ENCODE results near the gene MAPKAPK2.
"Not testable (repeated sequence)": the region's sequence is repeated elsewhere in the genome, so short reads cannot be mapped to it uniquely, and the experiment has no call there.

The MAPKAPK2 gene

DNA sequence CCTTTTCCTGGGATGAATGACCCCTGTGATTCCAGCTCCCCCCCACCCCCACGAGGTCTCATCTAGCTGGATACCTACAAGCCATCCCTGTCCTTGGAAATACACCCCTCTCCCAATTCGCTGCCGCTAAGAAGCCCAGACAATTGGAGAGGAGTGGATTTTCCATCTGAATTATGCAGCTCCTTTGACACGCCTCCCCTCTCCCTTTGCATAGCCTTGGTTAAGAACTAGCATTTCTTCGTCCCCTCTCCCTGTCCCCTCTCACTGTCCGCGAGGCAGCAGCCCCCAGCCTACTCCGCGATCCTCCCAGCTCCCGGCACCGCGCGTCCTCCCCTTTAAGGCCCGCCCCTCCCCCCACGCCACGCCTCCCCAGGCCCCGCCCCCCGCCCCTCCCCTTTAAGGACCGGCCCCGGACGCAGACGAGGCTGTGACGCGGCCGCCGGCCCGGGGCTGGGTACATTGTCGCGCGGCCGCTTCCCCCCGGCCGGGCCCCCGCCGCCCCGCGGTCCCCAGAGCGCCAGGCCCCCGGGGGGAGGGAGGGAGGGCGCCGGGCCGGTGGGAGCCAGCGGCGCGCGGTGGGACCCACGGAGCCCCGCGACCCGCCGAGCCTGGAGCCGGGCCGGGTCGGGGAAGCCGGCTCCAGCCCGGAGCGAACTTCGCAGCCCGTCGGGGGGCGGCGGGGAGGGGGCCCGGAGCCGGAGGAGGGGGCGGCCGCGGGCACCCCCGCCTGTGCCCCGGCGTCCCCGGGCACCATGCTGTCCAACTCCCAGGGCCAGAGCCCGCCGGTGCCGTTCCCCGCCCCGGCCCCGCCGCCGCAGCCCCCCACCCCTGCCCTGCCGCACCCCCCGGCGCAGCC is at the start of gene MAPKAPK2:
TSS of gene MAPKAPK2 (plus strand) at position 428 of the 856 bp plus-strand sequence. CDS start at position 753, 325 bp downstream.
- Histone ChIP-seq H3K27me3 (ENCODE audit: low read depth, low read length) (no peaks in the 10 kb centered on the region), H3K9me3 (ENCODE audit: control insufficient read depth in 1 of 2, low read length in 2 of 2) (no peaks in the 10 kb centered on the region), H3K27ac (ENCODE audit: low read length) (peak within 1 kb of the TSS; percentile 99), H3K4me3 (ENCODE audit: low read depth in 1 of 2, low read length in 2 of 2) (peak within 1 kb of the TSS; percentile 82 to 83), H3K36me3 (ENCODE audit: control insufficient read depth in 1 of 2, insufficient read depth in 2 of 2, low read length in 2 of 2) (no peaks in the 10 kb centered on the region), H3K4me1 (ENCODE audit: control insufficient read depth in 1 of 2, insufficient read depth in 2 of 2, low read length in 2 of 2) (peaks cover 20 to 33% of the 10 kb centered on the region in 2 donors)

DNA sequence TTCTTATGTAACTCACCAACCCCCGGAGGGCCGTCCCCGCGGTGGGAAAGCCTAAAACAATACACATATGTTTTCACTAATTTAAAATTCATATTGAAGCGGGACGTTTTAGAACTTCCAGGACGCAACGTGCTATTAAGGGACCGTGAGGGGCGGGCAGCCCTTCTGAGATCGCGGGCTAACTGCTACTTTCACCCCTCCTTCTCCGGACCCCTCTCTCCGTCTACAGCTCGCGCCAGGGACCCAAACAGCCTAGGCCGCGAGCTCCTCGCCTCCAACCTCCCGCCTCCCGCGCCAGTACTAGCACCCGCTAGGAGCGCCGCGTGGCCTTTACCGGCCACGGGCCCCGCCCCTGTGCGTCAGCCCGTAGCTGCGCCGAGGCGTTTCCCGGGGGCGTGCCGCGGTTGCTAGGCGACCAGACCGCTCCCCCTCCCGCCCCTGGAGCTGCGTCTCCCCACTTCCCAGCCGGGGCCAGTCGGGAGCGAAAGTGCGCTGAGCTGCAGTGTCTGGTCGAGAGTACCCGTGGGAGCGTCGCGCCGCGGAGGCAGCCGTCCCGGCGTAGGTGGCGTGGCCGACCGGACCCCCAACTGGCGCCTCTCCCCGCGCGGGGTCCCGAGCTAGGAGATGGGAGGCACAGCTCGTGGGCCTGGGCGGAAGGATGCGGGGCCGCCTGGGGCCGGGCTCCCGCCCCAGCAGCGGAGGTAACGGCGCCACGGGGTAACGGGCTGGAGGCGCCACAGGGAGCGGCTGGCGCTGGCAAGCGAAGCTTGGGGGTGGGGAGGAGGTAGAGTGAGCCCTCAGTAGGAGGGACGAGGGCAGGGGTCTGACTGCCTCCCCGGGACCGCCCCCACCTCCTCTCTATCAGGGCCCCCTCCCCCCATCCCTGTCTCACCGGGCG is 49.4 kb upstream of the MAPKAPK2 start, which contains the start of gene DYRK3:
TSS of gene DYRK3 (plus strand) at position 457 of the 898 bp plus-strand sequence. CDS start at position 625, 168 bp downstream.
- Histone ChIP-seq H3K9me3 (ENCODE audit: control insufficient read depth in 1 of 2, low read length in 2 of 2) (no peaks in the 10 kb centered on the region), H3K4me1 (ENCODE audit: control insufficient read depth in 1 of 2, insufficient read depth in 2 of 2, low read length in 2 of 2) (peaks cover 7 to 11% of the 10 kb centered on the region in 2 donors), H3K27me3 (ENCODE audit: low read depth, low read length) (no peaks in the 10 kb centered on the region), H3K4me3 (ENCODE audit: low read depth in 1 of 2, low read length in 2 of 2) (peak within 1 kb of the TSS; percentile 83 to 87), H3K27ac (ENCODE audit: low read length) (peak within 1 kb of the TSS; percentile 85), H3K36me3 (ENCODE audit: control insufficient read depth in 1 of 2, insufficient read depth in 2 of 2, low read length in 2 of 2) (no peaks in the 10 kb centered on the region)

DNA sequence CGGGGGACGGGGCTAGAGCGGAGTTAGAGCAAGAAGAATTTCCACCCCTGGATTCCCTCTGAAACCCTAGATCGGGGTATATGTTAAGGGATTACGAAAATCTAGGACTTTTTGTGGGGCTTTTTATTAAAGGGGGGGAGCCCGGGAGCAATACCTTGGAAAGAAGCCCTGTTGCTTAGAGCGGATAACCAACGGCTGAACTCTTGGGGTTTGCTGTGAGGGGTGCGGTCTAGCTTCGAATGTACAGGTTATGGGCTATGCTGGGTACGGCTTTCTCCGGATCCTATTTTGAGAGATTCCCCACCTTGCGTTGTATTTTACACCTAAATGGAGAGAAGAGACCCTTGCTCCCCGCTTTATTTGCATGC is 48.7 kb upstream of the MAPKAPK2 start:
- no peaks in the 10 kb centered on the region for H3K9me3 ChIP-seq (ENCODE audit: control insufficient read depth in 1 of 2, low read length in 2 of 2)
- H3K4me1 ChIP-seq (ENCODE audit: control insufficient read depth in 1 of 2, insufficient read depth in 2 of 2, low read length in 2 of 2): peaks cover 7 to 11% of the 10 kb centered on the region in 2 donors
- no peaks in the 10 kb centered on the region for H3K36me3 ChIP-seq (ENCODE audit: control insufficient read depth in 1 of 2, insufficient read depth in 2 of 2, low read length in 2 of 2)
- peak overlapping the region; percentile 83 to 87 for H3K4me3 ChIP-seq (ENCODE audit: low read depth in 1 of 2, low read length in 2 of 2)
- H3K27ac ChIP-seq (ENCODE audit: low read length): no peak overlapping the region
- H3K27me3 ChIP-seq (ENCODE audit: low read depth, low read length): no peaks in the 10 kb centered on the region

DNA sequence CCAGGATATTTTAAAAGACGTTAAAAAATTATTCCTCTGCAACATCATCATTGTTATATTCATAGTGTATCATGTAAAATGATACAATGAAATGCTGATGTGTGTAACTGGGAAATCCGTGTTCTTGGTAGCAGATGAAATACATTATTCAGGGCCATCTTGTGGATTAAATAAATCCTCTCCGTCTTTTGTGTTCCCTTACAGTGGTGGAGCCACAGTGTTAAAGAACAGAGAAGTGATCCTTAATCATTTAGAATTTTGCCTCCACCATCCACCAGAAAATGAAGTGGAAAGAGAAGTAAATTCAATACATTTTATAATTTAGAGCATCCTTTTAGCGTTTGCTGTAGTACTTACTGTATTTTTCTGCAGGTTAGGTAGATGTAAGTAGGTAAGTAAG is 48.0 kb upstream of the MAPKAPK2 start:
- Histone ChIP-seq H3K27ac (ENCODE audit: low read length) (no peak overlapping the region), H3K9me3 (ENCODE audit: control insufficient read depth in 1 of 2, low read length in 2 of 2) (no peaks in the 10 kb centered on the region), H3K36me3 (ENCODE audit: control insufficient read depth in 1 of 2, insufficient read depth in 2 of 2, low read length in 2 of 2) (no peaks in the 10 kb centered on the region), H3K27me3 (ENCODE audit: low read depth, low read length) (no peaks in the 10 kb centered on the region), H3K4me3 (ENCODE audit: low read depth in 1 of 2, low read length in 2 of 2) (peak overlapping the region in 1 of 2 donors; percentile 12), H3K4me1 (ENCODE audit: control insufficient read depth in 1 of 2, insufficient read depth in 2 of 2, low read length in 2 of 2) (peaks cover 7 to 11% of the 10 kb centered on the region in 2 donors)

DNA sequence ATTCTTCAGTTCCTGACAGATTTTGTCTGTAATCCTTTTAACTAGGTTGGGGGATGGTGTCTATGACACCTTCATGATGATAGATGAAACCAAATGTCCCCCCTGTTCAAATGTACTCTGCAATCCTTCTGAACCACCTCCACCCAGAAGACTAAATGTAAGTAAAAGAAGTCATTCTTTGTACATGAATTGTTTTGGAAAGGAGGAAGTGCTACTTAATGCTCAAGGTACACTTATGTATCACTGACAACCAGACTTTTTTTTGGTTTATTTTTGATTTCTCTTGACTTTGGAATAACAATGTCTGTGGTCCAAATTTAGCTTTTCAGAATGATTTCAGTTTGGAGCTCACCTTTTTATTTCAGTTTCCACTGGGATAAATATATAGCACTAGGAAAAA is 47.1 kb upstream of the MAPKAPK2 start:
- Histone ChIP-seq H3K4me3 (ENCODE audit: low read depth in 1 of 2, low read length in 2 of 2) (no peak overlapping the region), H3K27me3 (ENCODE audit: low read depth, low read length) (no peaks in the 10 kb centered on the region), H3K9me3 (ENCODE audit: control insufficient read depth in 1 of 2, low read length in 2 of 2) (no peaks in the 10 kb centered on the region), H3K36me3 (ENCODE audit: control insufficient read depth in 1 of 2, insufficient read depth in 2 of 2, low read length in 2 of 2) (no peaks in the 10 kb centered on the region), H3K4me1 (ENCODE audit: control insufficient read depth in 1 of 2, insufficient read depth in 2 of 2, low read length in 2 of 2) (peaks cover 7 to 11% of the 10 kb centered on the region in 2 donors), H3K27ac (ENCODE audit: low read length) (no peak overlapping the region)

DNA sequence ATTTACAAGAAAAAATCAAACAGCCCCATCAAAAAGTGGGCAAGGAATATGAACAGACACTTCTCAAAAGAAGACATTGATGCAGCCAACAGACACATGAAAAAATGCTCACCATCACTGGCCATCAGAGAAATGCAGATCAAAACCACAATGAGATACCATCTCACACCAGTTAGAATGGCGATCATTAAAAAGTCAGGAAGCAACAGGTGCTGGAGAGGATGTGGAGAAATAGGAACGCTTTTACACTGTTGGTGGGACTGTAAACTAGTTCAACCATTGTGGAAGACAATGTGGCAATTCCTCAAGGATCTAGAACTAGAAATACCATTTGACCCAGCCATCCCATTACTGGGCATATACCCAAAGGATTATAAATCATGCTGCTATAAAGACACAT is 42.6 kb upstream of the MAPKAPK2 start:
- H3K4me3 ChIP-seq (ENCODE audit: low read depth in 1 of 2, low read length in 2 of 2); H3K9me3 ChIP-seq (ENCODE audit: control insufficient read depth in 1 of 2, low read length in 2 of 2); H3K36me3 ChIP-seq (ENCODE audit: control insufficient read depth in 1 of 2, insufficient read depth in 2 of 2, low read length in 2 of 2); H3K4me1 ChIP-seq (ENCODE audit: control insufficient read depth in 1 of 2, insufficient read depth in 2 of 2, low read length in 2 of 2); H3K27me3 ChIP-seq (ENCODE audit: low read depth, low read length); H3K27ac ChIP-seq (ENCODE audit: low read length): not testable (repeated sequence)

DNA sequence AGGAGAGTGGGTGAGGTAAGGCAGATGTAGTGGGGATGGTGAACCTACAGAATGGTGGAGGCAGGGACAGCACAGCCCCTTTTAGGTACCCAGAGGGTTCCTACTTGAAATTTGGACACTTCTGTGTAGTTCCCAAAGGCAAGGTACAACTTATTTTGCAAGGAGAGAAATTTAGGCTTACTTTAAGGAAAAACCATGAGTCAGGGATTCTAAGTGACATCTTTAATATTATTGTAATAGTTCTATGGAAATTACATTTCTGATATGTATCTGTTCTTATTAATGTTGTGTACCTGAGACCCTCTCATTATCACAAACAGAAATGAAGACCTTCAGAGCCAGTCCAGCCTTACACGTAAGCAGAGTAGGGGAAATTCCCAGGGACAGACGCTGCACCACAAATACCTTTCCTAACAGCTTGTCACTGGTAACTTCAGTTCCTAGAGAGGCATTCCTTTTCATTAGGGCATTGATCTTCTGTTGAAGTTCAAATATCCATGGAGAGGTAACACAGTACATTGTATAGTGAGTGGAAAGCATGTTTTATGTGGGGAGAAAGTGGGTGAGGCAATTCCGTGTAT is 41.5 kb upstream of the MAPKAPK2 start:
- Histone ChIP-seq H3K4me3 (ENCODE audit: low read depth in 1 of 2, low read length in 2 of 2) (no peak overlapping the region), H3K4me1 (ENCODE audit: control insufficient read depth in 1 of 2, insufficient read depth in 2 of 2, low read length in 2 of 2) (no peaks in the 10 kb centered on the region), H3K27ac (ENCODE audit: low read length) (no peak overlapping the region), H3K9me3 (ENCODE audit: control insufficient read depth in 1 of 2, low read length in 2 of 2) (no peaks in the 10 kb centered on the region), H3K27me3 (ENCODE audit: low read depth, low read length) (no peaks in the 10 kb centered on the region), H3K36me3 (ENCODE audit: control insufficient read depth in 1 of 2, insufficient read depth in 2 of 2, low read length in 2 of 2) (peaks cover 9% of the 10 kb centered on the region in 2 donors)

DNA sequence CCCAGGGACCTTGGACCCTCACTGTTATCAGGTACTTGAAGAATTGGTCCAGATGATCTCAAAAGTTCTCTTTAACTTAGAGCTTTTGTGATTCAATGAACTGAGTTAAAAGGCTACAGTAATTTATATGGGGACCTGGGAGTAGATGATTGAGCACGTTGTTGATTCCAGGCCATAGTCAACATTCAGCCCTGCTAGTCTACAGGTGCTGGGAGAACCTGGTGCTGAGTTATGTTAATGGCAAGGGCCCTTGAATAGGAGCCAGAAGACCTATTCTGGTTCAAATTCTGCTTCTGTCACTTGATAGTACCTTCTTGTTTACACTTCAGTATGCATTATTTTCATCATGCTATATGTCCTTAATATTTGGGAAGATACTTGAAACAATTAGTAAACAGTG is 38.2 kb upstream of the MAPKAPK2 start:
- no peak overlapping the region for H3K4me3 ChIP-seq (ENCODE audit: low read depth in 1 of 2, low read length in 2 of 2)
- no peak overlapping the region for H3K27ac ChIP-seq (ENCODE audit: low read length)
- no peaks in the 10 kb centered on the region for H3K4me1 ChIP-seq (ENCODE audit: control insufficient read depth in 1 of 2, insufficient read depth in 2 of 2, low read length in 2 of 2)
- no peaks in the 10 kb centered on the region for H3K9me3 ChIP-seq (ENCODE audit: control insufficient read depth in 1 of 2, low read length in 2 of 2)
- no peaks in the 10 kb centered on the region for H3K27me3 ChIP-seq (ENCODE audit: low read depth, low read length)
- peaks cover 11 to 18% of the 10 kb centered on the region in 2 donors for H3K36me3 ChIP-seq (ENCODE audit: control insufficient read depth in 1 of 2, insufficient read depth in 2 of 2, low read length in 2 of 2)

DNA sequence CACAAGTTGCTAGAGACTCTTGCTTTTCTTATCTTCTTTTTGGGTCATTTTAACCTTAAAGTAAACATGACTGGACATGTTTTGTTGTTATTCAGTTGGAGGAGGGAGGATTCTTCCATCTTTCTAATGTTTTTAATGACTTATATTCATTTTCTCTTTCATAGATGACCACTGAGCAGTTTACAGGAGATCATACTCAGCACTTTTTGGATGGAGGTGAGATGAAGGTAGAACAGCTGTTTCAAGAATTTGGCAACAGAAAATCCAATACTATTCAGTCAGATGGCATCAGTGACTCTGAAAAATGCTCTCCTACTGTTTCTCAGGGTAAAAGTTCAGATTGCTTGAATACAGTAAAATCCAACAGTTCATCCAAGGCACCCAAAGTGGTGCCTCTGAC is 37.5 kb upstream of the MAPKAPK2 start:
- Histone ChIP-seq H3K36me3 (ENCODE audit: control insufficient read depth in 1 of 2, insufficient read depth in 2 of 2, low read length in 2 of 2) (peaks cover 11 to 23% of the 10 kb centered on the region in 2 donors), H3K4me1 (ENCODE audit: control insufficient read depth in 1 of 2, insufficient read depth in 2 of 2, low read length in 2 of 2) (no peaks in the 10 kb centered on the region), H3K9me3 (ENCODE audit: control insufficient read depth in 1 of 2, low read length in 2 of 2) (no peaks in the 10 kb centered on the region), H3K27me3 (ENCODE audit: low read depth, low read length) (no peaks in the 10 kb centered on the region), H3K27ac (ENCODE audit: low read length) (no peak overlapping the region), H3K4me3 (ENCODE audit: low read depth in 1 of 2, low read length in 2 of 2) (no peak overlapping the region)

DNA sequence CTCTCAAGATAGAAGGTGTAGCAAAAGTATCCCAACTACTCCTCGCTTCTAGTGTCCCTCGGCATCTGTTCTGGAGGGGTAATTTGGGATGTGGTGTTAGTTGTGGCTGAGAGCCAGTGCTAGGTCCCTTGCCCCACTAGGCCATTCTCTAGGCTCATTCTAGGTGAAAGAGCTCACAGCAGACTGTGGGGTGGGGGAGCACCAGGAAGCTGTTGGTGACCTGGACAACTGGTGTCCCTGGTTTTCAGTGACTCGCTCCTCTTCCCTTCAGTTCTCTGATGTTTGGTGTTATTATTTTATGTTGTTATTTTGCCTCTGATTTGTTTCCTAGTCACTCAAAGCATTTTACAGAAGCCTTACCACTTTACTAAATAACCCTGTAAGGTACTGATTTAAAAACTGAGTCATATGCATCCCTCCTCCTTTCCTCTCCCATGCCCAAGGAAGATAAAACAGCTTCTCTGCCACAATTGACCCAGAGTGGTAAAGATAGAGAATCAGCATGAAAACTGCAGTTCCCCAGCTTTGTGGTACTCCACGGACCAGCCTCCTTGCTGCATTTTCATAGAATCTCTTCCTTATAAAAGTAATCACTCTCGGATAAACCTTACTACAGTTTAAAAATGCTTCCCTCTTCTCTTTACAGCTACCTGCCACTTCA is 35.3 kb upstream of the MAPKAPK2 start:
- H3K4me1 ChIP-seq (ENCODE audit: control insufficient read depth in 1 of 2, insufficient read depth in 2 of 2, low read length in 2 of 2): no peaks in the 10 kb centered on the region
- no peak overlapping the region for H3K27ac ChIP-seq (ENCODE audit: low read length)
- no peaks in the 10 kb centered on the region for H3K27me3 ChIP-seq (ENCODE audit: low read depth, low read length)
- H3K36me3 ChIP-seq (ENCODE audit: control insufficient read depth in 1 of 2, insufficient read depth in 2 of 2, low read length in 2 of 2): peaks cover 11 to 23% of the 10 kb centered on the region in 2 donors
- H3K9me3 ChIP-seq (ENCODE audit: control insufficient read depth in 1 of 2, low read length in 2 of 2): no peaks in the 10 kb centered on the region
- H3K4me3 ChIP-seq (ENCODE audit: low read depth in 1 of 2, low read length in 2 of 2): no peak overlapping the region

All from muscle layer of duodenum (tissue), 2 donors.